NT2/D1 (cell line): Measurements from ENCODE around the gene PRTG.
"Not testable (repeated sequence)": the region's sequence is repeated elsewhere in the genome, so short reads cannot be mapped to it uniquely, and the experiment has no call there.

ENCODE experiments used
- DNase-seq: peaks from one replicate; pipeline ENCODE4 v3.0.0-alpha.2; 2011; ENCODE audit warnings: low read depth, low spot score
- H3K27me3 ChIP-seq: 2 replicates; pipeline ENCODE4 v1.6.0; 2011; ENCODE audit warnings: mild to moderate bottlenecking; ENCODE audit not compliant: insufficient read length, insufficient read depth
- H3K36me3 ChIP-seq: 2 replicates; pipeline ENCODE4 v1.6.1; 2011; ENCODE audit warnings: mild to moderate bottlenecking, low read length, mixed read lengths; ENCODE audit not compliant: insufficient read depth, insufficient read length
- H3K4me1 ChIP-seq: 2 replicates; pipeline ENCODE4 v1.5.1; 2011; ENCODE audit not compliant: insufficient read depth, insufficient read length
- H3K4me3 ChIP-seq: 2 replicates; pipeline ENCODE4 v1.5.1; 2011; ENCODE audit warnings: low read depth; ENCODE audit not compliant: insufficient read length
- H3K9ac ChIP-seq: 2 replicates; pipeline ENCODE4 v1.6.0; 2011; ENCODE audit warnings: low read depth; ENCODE audit not compliant: insufficient read length
- H3K9me3 ChIP-seq: 2 replicates; pipeline ENCODE4 v1.5.1; 2011; ENCODE audit warnings: mild to moderate bottlenecking, low read length; ENCODE audit not compliant: insufficient read depth
- SUZ12 ChIP-seq: IDR thresholded peaks from 2 replicates; pipeline ENCODE4 v1.6.1; 2011; ENCODE audit not compliant: insufficient read length, insufficient read depth; ENCODE audit errors: extremely low read depth
- YY1 ChIP-seq: IDR thresholded peaks from 2 replicates; pipeline ENCODE4 v1.6.1; 2011; ENCODE audit not compliant: insufficient read length, insufficient read depth
- ZNF274 ChIP-seq: IDR thresholded peaks from 2 replicates; pipeline ENCODE4 v1.6.1; 2011; ENCODE audit warnings: mild to moderate bottlenecking, low read depth, low read length

Gene PRTG

DNA sequence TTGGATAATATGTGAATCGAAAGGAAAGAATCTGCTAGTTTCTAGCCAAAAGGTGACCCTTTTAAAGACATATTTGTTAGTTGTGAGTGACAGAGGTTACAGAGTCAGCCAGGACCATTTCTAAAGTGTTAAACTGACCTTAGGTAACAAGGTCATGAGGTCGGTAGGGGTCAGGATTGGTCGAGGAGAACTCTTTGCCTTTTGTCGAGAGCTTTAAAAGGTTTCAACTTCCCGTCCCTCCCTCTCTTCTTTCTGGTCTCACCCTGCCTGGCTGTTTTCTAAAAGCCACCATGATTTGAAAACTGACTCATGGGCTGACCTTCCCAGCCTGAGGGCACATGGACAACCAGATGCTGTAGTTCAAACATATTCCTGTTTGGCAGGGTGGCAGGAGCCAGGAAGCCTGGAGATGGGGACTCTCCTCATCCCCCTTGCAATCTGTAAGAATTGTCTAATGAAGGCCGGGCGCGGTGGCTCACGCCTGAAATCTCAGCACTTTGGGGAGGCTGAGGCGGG is 25.8 kb upstream of the PRTG start:
- Histone ChIP-seq H3K27me3 (no peaks in the 10 kb centered on the region), H3K9me3 (no peaks in the 10 kb centered on the region), H3K9ac (no peak overlapping the region), H3K4me1 (peaks cover 1% of the 10 kb centered on the region), H3K36me3 (no peaks in the 10 kb centered on the region), H3K4me3 (no peak overlapping the region)
- TF ChIP-seq SUZ12 (no peak), YY1 (no peak), ZNF274 (no peak)
- DNase-seq, result no peak

DNA sequence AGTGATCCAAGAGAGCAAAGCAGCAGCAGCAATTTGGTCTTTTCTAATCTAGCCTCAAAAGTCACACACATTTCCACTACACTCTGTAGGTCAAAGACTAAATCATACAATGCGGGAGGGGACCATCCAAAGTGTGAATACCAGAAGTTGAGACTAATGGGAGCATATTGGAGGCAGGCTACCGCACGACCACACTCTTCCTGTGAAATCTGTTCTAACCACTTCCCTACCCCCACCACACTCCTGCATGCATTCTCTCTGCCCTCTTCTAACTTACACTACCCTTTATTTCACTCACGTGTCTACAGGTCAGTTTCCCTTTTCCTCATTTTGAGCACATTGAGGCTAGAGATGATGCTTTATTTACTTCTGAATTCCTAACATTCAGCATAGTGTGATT is 23.7 kb upstream of the PRTG start:
- Histone ChIP-seq H3K27me3 (no peaks in the 10 kb centered on the region), H3K36me3 (no peaks in the 10 kb centered on the region), H3K9me3 (no peaks in the 10 kb centered on the region), H3K4me1 (no peaks in the 10 kb centered on the region), H3K4me3 (no peak overlapping the region), H3K9ac (no peak overlapping the region)
- no peak for DNase-seq
- TF ChIP-seq YY1, result no peak
- TF ChIP-seq SUZ12, result no peak
- no peak for TF ChIP-seq ZNF274

DNA sequence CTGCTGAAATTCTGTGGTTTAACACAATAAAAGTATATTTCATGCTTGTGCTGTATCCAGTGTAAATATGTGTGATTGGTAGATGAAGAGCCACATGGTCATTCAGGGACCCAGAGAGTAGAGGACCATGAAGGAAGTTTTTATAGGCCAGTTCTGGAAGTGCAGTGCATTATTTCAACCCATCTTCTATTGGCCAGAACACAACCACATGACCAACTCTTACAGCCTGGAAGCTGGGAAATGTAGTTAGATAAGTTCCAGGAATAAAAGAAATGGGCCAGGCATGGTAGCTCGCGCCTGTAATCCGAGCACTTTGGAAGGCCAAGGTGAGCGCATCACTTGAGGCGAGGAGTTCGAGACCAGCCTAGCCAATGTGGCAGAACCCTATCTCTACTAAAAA is 21.4 kb upstream of the PRTG start:
- H3K4me1 ChIP-seq, result no peaks in the 10 kb centered on the region
- H3K27me3 ChIP-seq, result no peaks in the 10 kb centered on the region
- H3K36me3 ChIP-seq, result no peaks in the 10 kb centered on the region
- no peak overlapping the region for H3K4me3 ChIP-seq
- no peak for TF ChIP-seq ZNF274
- no peak for TF ChIP-seq SUZ12
- TF ChIP-seq YY1, result no peak
- no peak for DNase-seq
- no peaks in the 10 kb centered on the region for H3K9me3 ChIP-seq
- no peak overlapping the region for H3K9ac ChIP-seq

DNA sequence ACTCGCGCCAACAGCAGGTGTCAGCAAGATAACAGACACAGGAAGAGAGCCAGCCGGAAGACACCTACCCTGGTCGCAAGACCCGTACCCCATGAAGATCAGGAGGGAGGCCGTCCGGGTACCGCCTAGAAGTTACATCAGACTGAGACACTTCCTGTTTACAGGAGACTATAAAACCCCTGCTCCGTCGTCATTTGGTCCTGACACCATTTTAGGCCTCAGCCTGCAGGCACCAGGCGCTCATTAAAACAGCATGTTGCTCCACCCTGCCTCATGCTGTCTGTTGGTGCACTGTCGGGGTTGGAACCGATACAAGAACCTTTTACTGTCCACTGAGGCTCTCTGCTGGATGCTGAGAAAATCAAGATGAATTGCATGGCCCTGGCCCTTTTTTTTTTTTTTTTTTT is 15.6 kb upstream of the PRTG start:
- Histone ChIP-seq H3K4me3 (no peak overlapping the region), H3K9me3 (no peaks in the 10 kb centered on the region), H3K36me3 (no peaks in the 10 kb centered on the region), H3K27me3 (no peaks in the 10 kb centered on the region), H3K4me1 (no peaks in the 10 kb centered on the region), H3K9ac (no peak overlapping the region)
- no peak for DNase-seq
- no peak for TF ChIP-seq ZNF274
- no peak for TF ChIP-seq SUZ12
- no peak for TF ChIP-seq YY1

DNA sequence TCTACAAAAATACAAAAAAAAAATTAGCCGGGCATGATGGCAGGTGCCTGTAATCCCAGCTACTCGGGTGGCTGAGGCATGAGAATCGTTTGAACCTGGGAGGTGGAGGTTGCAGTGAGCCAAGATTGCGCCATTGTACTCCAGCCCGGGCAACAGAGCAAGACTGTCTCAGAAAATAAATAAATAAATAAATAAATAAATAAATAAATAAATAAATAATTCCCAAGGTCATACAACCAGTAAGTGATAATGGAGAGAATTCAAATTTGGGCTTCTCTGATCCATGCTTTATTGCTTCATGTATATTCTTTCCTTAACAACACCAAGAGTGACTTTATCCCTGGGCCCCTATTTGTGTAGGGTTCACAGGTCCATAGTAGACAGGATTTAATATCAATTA is 10.5 kb upstream of the PRTG start:
- H3K4me1 ChIP-seq, DNase-seq, H3K4me3 ChIP-seq, H3K27me3 ChIP-seq, H3K9me3 ChIP-seq, H3K9ac ChIP-seq, H3K36me3 ChIP-seq: not testable (repeated sequence)

DNA sequence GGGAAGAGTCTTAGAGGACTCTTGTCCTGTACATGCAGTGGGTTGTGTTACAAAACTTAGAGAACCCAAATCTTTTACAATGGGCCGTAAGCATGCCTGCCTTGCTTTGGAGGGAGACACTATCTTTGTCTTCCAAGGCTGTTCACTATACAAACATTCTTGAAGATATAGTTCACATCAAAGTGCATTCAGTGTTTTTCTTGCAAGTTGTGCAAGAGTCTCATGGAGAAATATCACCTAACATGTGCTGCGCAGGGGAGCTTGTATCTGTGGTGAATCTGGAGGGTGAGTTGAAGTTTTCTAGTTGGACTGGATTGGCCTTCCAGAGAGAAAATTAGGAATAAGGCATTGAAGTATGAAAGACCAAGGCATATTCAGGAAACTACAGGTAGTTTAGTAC is 7.8 kb upstream of the PRTG start:
- no peak overlapping the region for H3K9ac ChIP-seq
- no peak overlapping the region for H3K4me3 ChIP-seq
- no peak for TF ChIP-seq YY1
- TF ChIP-seq SUZ12, result no peak
- no peak for TF ChIP-seq ZNF274
- H3K36me3 ChIP-seq, result no peaks in the 10 kb centered on the region
- H3K27me3 ChIP-seq, result no peaks in the 10 kb centered on the region
- H3K9me3 ChIP-seq, result no peaks in the 10 kb centered on the region
- no peaks in the 10 kb centered on the region for H3K4me1 ChIP-seq
- DNase-seq, result no peak

DNA sequence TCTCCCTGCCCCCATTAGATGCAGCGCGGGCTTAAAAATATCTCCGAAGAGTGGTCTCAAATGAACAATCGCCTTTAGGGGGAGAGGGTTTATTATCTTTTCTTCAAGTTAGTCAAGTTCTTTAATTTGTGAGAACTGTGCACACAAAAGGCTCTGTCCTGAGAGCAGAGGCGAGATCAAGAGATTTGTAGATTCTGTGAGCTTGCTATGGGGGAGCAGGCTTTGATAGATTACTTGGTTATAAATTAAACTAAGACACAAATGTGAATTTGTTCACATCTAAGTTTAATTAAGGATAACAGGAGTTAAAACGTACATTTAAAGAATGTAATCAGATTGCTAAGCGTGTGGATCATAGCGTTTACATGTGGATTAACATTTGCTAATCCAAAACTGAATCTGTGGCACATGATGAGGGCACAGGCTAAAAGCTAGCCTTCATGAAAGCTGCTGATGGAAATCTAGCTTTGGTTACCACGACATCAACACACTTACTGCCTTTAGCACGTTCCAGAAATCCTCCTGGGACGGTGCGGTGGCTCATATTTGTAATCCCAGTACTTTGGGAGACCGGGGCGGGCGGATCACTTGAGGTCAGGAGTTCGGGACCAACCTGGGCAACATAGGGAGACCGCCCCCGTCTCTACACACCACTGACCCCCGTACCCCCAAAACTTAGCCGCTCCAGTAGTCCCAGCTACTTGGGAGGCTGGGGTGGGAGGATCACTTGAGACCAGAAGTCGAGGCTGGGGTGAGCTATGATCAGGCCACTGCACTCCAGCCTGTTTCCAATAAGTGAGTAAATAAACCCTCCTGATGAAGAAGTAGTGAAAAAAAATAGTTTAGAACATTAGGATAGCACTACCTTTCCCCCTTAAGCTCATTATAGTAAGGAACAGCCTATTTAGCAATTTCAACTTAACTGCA is 1.0 kb upstream of the PRTG start:
- H3K4me3 ChIP-seq, result peak overlapping the region; percentile 65
- DNase-seq, result no peak
- TF ChIP-seq ZNF274 (no peak), SUZ12 (no peak), YY1 (no peak)
- H3K4me1 ChIP-seq, result peaks cover 2% of the 10 kb centered on the region
- H3K36me3 ChIP-seq, result peaks cover 5% of the 10 kb centered on the region
- no peaks in the 10 kb centered on the region for H3K9me3 ChIP-seq
- peaks cover 27% of the 10 kb centered on the region for H3K27me3 ChIP-seq
- H3K9ac ChIP-seq, result peak overlapping the region; percentile 87
